DND-41 (cell line): ENCODE results near the gene INPP4A.

Experiments used
- EZH2 ChIP-seq: IDR thresholded peaks from 3 replicates; pipeline ENCODE4 v1.6.1; 2012; ENCODE audit warnings: borderline replicate concordance, low read depth, mild to moderate bottlenecking, moderate library complexity, low read length, inconsistent platforms; ENCODE audit not compliant: severe bottlenecking
- TF ChIP-seq, protein P1 (sequence below): IDR thresholded peaks from 2 replicates; pipeline ENCODE4 v1.5.1; 2012; ENCODE audit warnings: borderline replicate concordance, low read length, moderate library complexity, mild to moderate bottlenecking; ENCODE audit not compliant: poor library complexity, severe bottlenecking; ENCODE audit errors: extremely low read depth

DNA sequence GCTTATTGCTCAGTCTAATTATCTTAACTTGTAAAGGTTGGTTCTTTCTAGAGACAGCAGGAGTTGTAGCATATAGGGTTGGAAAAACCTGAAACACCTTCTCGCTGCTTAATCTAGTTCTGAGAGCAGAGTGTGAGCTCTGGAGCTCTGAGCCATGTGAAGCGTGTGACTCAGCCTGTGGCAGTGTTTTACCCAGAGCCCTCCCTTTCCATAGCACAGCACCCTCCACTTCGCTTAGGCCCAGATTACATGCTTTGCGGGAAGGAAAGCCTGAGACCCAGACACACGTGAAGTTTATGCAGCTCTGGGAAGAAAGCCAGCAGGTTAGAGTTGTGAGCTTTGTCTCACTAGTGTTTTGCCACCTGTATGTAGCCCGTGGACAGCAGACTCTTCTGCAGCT lies 74.5 kb downstream of the INPP4A start:
- TF ChIP-seq, protein P1, sequence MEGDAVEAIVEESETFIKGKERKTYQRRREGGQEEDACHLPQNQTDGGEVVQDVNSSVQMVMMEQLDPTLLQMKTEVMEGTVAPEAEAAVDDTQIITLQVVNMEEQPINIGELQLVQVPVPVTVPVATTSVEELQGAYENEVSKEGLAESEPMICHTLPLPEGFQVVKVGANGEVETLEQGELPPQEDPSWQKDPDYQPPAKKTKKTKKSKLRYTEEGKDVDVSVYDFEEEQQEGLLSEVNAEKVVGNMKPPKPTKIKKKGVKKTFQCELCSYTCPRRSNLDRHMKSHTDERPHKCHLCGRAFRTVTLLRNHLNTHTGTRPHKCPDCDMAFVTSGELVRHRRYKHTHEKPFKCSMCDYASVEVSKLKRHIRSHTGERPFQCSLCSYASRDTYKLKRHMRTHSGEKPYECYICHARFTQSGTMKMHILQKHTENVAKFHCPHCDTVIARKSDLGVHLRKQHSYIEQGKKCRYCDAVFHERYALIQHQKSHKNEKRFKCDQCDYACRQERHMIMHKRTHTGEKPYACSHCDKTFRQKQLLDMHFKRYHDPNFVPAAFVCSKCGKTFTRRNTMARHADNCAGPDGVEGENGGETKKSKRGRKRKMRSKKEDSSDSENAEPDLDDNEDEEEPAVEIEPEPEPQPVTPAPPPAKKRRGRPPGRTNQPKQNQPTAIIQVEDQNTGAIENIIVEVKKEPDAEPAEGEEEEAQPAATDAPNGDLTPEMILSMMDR: no peak
- TF ChIP-seq EZH2: no peak
